Measurements from ENCODE around the gene MTG2. TPM values are rescaled to one million over a fixed set of nuclear protein-coding genes. Genes with fewer than 3 reads are reported as not detected.

The MTG2 gene
- total and polyA plus RNA-seq, 10 of the 15 experiments (the other 5 are each of a cell fraction or from before 2014, with no cell fraction given), result 6.2 to 52.4 (median 34.3) TPM

- no peak for TF ChIP-seq RAD21 (IDR thresholded peaks at IDR 0.05; ENCODE audit: insufficient read depth, low read depth, low read length)
- no peak for TF ChIP-seq GATAD2B (conservative IDR thresholded peaks at IDR 0.05; ENCODE audit: low read depth)
- TF ChIP-seq KAT2A (conservative IDR thresholded peaks at IDR 0.05; ENCODE audit: control insufficient read depth, low read depth, low read length), result no peak
- TF ChIP-seq IRF4 (IDR thresholded peaks at IDR 0.05; ENCODE audit: low read depth, low read length), result no peak
- TF ChIP-seq, protein P1, sequence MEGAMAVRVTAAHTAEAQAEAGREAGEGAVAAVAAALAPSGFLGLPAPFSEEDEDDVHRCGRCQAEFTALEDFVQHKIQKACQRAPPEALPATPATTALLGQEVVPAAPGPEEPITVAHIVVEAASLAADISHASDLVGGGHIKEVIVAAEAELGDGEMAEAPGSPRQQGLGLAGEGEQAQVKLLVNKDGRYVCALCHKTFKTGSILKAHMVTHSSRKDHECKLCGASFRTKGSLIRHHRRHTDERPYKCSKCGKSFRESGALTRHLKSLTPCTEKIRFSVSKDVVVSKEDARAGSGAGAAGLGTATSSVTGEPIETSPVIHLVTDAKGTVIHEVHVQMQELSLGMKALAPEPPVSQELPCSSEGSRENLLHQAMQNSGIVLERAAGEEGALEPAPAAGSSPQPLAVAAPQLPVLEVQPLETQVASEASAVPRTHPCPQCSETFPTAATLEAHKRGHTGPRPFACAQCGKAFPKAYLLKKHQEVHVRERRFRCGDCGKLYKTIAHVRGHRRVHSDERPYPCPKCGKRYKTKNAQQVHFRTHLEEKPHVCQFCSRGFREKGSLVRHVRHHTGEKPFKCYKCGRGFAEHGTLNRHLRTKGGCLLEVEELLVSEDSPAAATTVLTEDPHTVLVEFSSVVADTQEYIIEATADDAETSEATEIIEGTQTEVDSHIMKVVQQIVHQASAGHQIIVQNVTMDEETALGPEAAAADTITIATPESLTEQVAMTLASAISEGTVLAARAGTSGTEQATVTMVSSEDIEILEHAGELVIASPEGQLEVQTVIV (IDR thresholded peaks at IDR 0.05; ENCODE audit: borderline replicate concordance, partially characterized antibody), result no peak
- TF ChIP-seq ZNF24 (IDR thresholded peaks at IDR 0.05), result no peak
Observed at GRCh38 chr20:62163485-62163865, 19.4 kb upstream of the MTG2 start (continued).

- no peaks in the 10 kb centered on the region for H3K27me3 ChIP-seq (replicated peaks in 1 of 2; ENCODE audit: control insufficient read depth in 2 of 2, insufficient read depth in 2 of 2, low read length in 1 of 2)
- H3K9ac ChIP-seq (ENCODE audit: control insufficient read depth, insufficient read depth, low read length), result no peak overlapping the region
- ChIA-PET POLR2A (no interaction called here), RAD21 (ENCODE audit: unreplicated experiment) (no interaction called here), CTCF (no interaction called here), SMC1A (ENCODE audit: uncharacterized antibody, unreplicated experiment) (interaction anchor here (0.6 kb wide), 1 partner anchor 25 kb away, joined by 3 read pairs; no protein-coding TSS in a partner anchor)
- FAIRE-seq (no peak), DNase-seq (ENCODE audit: low read depth, low spot score) (no peak), ATAC-seq (no peak)
- no peaks in the 10 kb centered on the region for H3K79me2 ChIP-seq (ENCODE audit: control insufficient read depth, insufficient read depth, low read length)
- H3K4me2 ChIP-seq (ENCODE audit: control insufficient read depth, insufficient read depth), result no peak overlapping the region
- no peak overlapping the region for H3K27ac ChIP-seq (ENCODE audit: control insufficient read depth, insufficient read depth)
- intact Hi-C loops (cut with micrococcal nuclease; ENCODE audit: unreplicated experiment) (no loop called here), in situ Hi-C loops (cut with MboI) (no loop called here)
- H3K36me3 ChIP-seq (ENCODE audit: control insufficient read depth in 2 of 2, insufficient read depth in 2 of 2, low read length in 1 of 2), result peaks cover 10 to 42% of the 10 kb centered on the region in 2 experiments; a peak in 3 of 4 replicates
- no TSS peak for BruUV-seq (replicated peaks)
- peaks cover 7% of the 10 kb centered on the region for H3K4me1 ChIP-seq (ENCODE audit: control insufficient read depth, insufficient read depth, low read length)
- WGBS (ENCODE audit: insufficient coverage, insufficient replicate concordance, low lambda C conversion rate, missing lambda C conversion rate), result 98% methylated on average over 29 of the region's 29 CpGs
- no peak overlapping the region for H3K4me3 ChIP-seq
- no peaks in the 10 kb centered on the region for H4K20me1 ChIP-seq (ENCODE audit: control insufficient read depth, insufficient read depth)
- no peak overlapping the region for H2AFZ ChIP-seq (ENCODE audit: control insufficient read depth, low read depth, low read length)
- H3K9me3 ChIP-seq (replicated peaks; ENCODE audit: control insufficient read depth, insufficient read depth, low read length), result no peaks in the 10 kb centered on the region
- TF ChIP-seq NBN (IDR thresholded peaks at IDR 0.05), result no peak
- no peak for TF ChIP-seq SMAD1 (IDR thresholded peaks at IDR 0.05; ENCODE audit: low read depth, partially characterized antibody)
- TF ChIP-seq MYC (IDR thresholded peaks at IDR 0.05; ENCODE audit: insufficient read depth, insufficient read length, insufficient replicate concordance, low read length, severe bottlenecking), result no peak
- no peak for TF ChIP-seq ZNF274 (IDR thresholded peaks at IDR 0.05; ENCODE audit: insufficient read depth, insufficient read length)
- TF ChIP-seq DPF2 (IDR thresholded peaks at IDR 0.05), result no peak
- no peak for TF ChIP-seq CEBPZ (IDR thresholded peaks at IDR 0.05; ENCODE audit: low read depth, low read length)
- TF ChIP-seq CREM (IDR thresholded peaks at IDR 0.05; ENCODE audit: low read depth), result no peak
- no peak for TF ChIP-seq IKZF1 (conservative IDR thresholded peaks at IDR 0.05)
- TF ChIP-seq POU2F2 (IDR thresholded peaks at IDR 0.05; ENCODE audit: borderline replicate concordance, low read depth, low read length), result no peak
- no peak for TF ChIP-seq ZNF384 (IDR thresholded peaks at IDR 0.05; ENCODE audit: borderline replicate concordance, low read depth, low read length)
- TF ChIP-seq NFYB (IDR thresholded peaks at IDR 0.05; ENCODE audit: insufficient read depth, low read depth, low read length), result no peak
- no peak for TF ChIP-seq EGR1 (IDR thresholded peaks at IDR 0.05; ENCODE audit: borderline replicate concordance in 1 of 2, low read depth in 2 of 2, low read length in 2 of 2)
- TF ChIP-seq HDGF (IDR thresholded peaks at IDR 0.05), result no peak
Observed at GRCh38 chr20:62163986-62164762, 18.7 kb upstream of the MTG2 start.

Measured in GM12878 (cell line).